ENCODE data around the gene EPAS1.

- TF ChIP-seq POLR2A (IDR thresholded peaks at IDR 0.05) (no peak), CTCF (IDR thresholded peaks at IDR 0.05) (no peak)
Observed at GRCh38 chr2:46358713-46359112, 61.5 kb downstream of the EPAS1 start.

Data from uterus (tissue), 2 donors.